PC-9 (cell line): Measurements from ENCODE around the gene PHF21A. TPM values are rescaled to one million over a fixed set of nuclear protein-coding genes. Genes with fewer than 3 reads are reported as not detected.

Experiments used
- BruUV-seq: library from RNA; stranded (reverse); fragments of 400-500 nt; replicated peaks from 2 replicates; lab custom pipeline; 2021; lab: Mats Ljungman, UMichigan
- CTCF ChIA-PET: fragments of 300-600 bp; sonication (Branson Sonifier 250); formaldehyde crosslinking; loops from one replicate; lab custom pipeline; 2022; ENCODE audit warnings: antibody characterized with exemption; lab: Charles Lee
- POLR2A ChIA-PET: fragments of 300-600 bp; sonication (Branson Sonifier 250); formaldehyde crosslinking; loops from one replicate; lab custom pipeline; 2022; ENCODE audit warnings: antibody characterized with exemption; ENCODE audit not compliant: unreplicated experiment; lab: Charles Lee
- DNase-seq, 2 experiments: peaks; one replicate each; pipeline versions ENCODE4 v3.0.0 to v3.0.0-alpha.2; 2015 to 2022; ENCODE audit warnings: mixed read lengths in 1 of 2
- H2AFZ ChIP-seq: fragments of 200-600 bp; sonication (generic); 2 replicates; pipeline ENCODE4 v1.8.1; 2017; ENCODE audit warnings: antibody characterized with exemption
- H3F3A ChIP-seq: fragments of 200-600 bp; sonication (generic); 2 replicates; pipeline ENCODE4 v1.8.1; 2017; ENCODE audit warnings: antibody characterized with exemption, mild to moderate bottlenecking, low read depth; ENCODE audit not compliant: insufficient read depth
- H3K27ac ChIP-seq: fragments of 200-600 bp; sonication (generic); 2 replicates; pipeline ENCODE4 v1.6.1; 2016; ENCODE audit warnings: mixed run types
- H3K27me3 ChIP-seq: fragments of 200-600 bp; sonication (generic); 2 replicates; pipeline ENCODE4 v1.6.1; 2016; ENCODE audit warnings: low read depth, mixed run types; ENCODE audit not compliant: insufficient read depth
- H3K36me3 ChIP-seq: fragments of 200-600 bp; sonication (generic); 2 replicates; pipeline ENCODE4 v1.6.1; 2016; ENCODE audit warnings: low read depth, mixed run types
- H3K4me1 ChIP-seq: fragments of 200-600 bp; sonication (generic); replicated peaks from 2 replicates; pipeline ENCODE4 v1.6.1; 2016; ENCODE audit warnings: mixed run types; ENCODE audit not compliant: insufficient read depth
- H3K4me2 ChIP-seq: fragments of 200-600 bp; sonication (generic); 2 replicates; pipeline ENCODE4 v1.6.1; 2017; ENCODE audit warnings: mixed run types
- H3K4me3 ChIP-seq: fragments of 200-600 bp; sonication (generic); 2 replicates; pipeline ENCODE4 v1.6.1; 2016; ENCODE audit warnings: mixed run types
- H3K79me2 ChIP-seq: fragments of 200-600 bp; sonication (generic); 2 replicates; pipeline ENCODE4 v1.6.1; 2017; ENCODE audit warnings: low read depth, mixed run types
- H3K9me2 ChIP-seq: fragments of 200-600 bp; sonication (generic); 2 replicates; pipeline ENCODE4 v1.8.1; 2017; ENCODE audit warnings: mild to moderate bottlenecking; ENCODE audit not compliant: insufficient read depth
- H3K9me3 ChIP-seq: fragments of 200-600 bp; sonication (generic); 2 replicates; pipeline ENCODE4 v1.8.1; 2016; ENCODE audit warnings: low read depth; ENCODE audit not compliant: insufficient read depth
- H4K20me1 ChIP-seq: fragments of 200-600 bp; sonication (generic); 2 replicates; pipeline ENCODE4 v1.8.1; 2017; ENCODE audit not compliant: insufficient read depth
- EZH2 ChIP-seq: fragments of 200-600 bp; sonication (generic); IDR thresholded peaks from 2 replicates; pipeline ENCODE4 v1.8.0; 2017; ENCODE audit warnings: antibody characterized with exemption, low read depth
- intact Hi-C: fragments of 100-400 bp; cut with micrococcal nuclease; formaldehyde crosslinking; loops from one replicate; pipeline ENCODE4 v1.10.0; 2022; ENCODE audit not compliant: unreplicated experiment
- total RNA-seq: library from RNA; stranded (reverse); gene quantifications from 2 replicates; pipeline ENCODE4 v1.2.3, GENCODE V29; 2021
- TF ChIP-seq, protein P1 (sequence below): fragments of 200-600 bp; sonication (generic); conservative IDR thresholded peaks from 2 replicates; pipeline ENCODE4 v1.6.1; 2017; ENCODE audit warnings: mixed run types, antibody characterized with exemption, mild to moderate bottlenecking, moderate library complexity

Gene PHF21A
- total RNA-seq, 1 experiment from 2014 or later: 54.3 TPM

- H3F3A ChIP-seq: no peaks in the 10 kb centered on the region
- TF ChIP-seq EZH2: no peak
- TF ChIP-seq, protein P1, sequence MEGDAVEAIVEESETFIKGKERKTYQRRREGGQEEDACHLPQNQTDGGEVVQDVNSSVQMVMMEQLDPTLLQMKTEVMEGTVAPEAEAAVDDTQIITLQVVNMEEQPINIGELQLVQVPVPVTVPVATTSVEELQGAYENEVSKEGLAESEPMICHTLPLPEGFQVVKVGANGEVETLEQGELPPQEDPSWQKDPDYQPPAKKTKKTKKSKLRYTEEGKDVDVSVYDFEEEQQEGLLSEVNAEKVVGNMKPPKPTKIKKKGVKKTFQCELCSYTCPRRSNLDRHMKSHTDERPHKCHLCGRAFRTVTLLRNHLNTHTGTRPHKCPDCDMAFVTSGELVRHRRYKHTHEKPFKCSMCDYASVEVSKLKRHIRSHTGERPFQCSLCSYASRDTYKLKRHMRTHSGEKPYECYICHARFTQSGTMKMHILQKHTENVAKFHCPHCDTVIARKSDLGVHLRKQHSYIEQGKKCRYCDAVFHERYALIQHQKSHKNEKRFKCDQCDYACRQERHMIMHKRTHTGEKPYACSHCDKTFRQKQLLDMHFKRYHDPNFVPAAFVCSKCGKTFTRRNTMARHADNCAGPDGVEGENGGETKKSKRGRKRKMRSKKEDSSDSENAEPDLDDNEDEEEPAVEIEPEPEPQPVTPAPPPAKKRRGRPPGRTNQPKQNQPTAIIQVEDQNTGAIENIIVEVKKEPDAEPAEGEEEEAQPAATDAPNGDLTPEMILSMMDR: no peak
- H3K9me2 ChIP-seq: no peaks in the 10 kb centered on the region
- H3K4me1 ChIP-seq: no peaks in the 10 kb centered on the region
- POLR2A ChIA-PET: no interaction called here
- BruUV-seq: no TSS peak
- no peak for DNase-seq
- no peaks in the 10 kb centered on the region for H3K36me3 ChIP-seq
- CTCF ChIA-PET: no interaction called here
- H3K9me3 ChIP-seq: no peaks in the 10 kb centered on the region
- intact Hi-C loops: no loop called here
- H3K4me3 ChIP-seq: no peak overlapping the region
- peaks cover 14% of the 10 kb centered on the region for H3K27me3 ChIP-seq
- H3K79me2 ChIP-seq: no peaks in the 10 kb centered on the region
- H4K20me1 ChIP-seq: peaks cover 4% of the 10 kb centered on the region; the same call in 1 of the 2 replicates
- H3K4me2 ChIP-seq: no peak overlapping the region
- no peak overlapping the region for H2AFZ ChIP-seq
- H3K27ac ChIP-seq: no peak overlapping the region
These were observed 230.2 kb downstream of the PHF21A start for GRCh38 chr11:45890886-45891550.

DNA sequence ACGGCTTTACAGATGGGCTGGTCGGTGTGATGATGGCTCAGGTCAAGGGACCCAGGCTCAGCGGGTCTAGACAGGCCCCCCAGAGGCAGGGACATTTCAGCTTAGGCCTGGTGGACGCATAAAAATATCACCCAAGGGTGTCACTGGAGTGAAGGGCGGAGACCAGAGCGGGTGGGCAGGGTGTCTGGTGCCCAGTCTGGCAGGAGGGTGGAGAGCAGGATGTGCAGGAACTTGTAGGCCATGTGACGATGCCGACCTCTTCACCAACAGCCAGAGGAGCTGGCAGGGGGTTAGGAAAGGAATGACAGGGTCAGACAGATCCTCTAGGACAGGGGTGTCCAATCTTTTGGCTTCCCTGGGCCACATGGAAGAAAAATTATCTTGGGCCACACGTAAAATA is 231.3 kb downstream of the PHF21A start:
- CTCF ChIA-PET: no interaction called here
- no peaks in the 10 kb centered on the region for H3K36me3 ChIP-seq
- H2AFZ ChIP-seq: no peak overlapping the region
- peaks cover 14% of the 10 kb centered on the region for H3K27me3 ChIP-seq
- H3K4me1 ChIP-seq: no peaks in the 10 kb centered on the region
- H4K20me1 ChIP-seq: peaks cover 7% of the 10 kb centered on the region; the same call in 1 of the 2 replicates
- intact Hi-C loops: no loop called here
- no peaks in the 10 kb centered on the region for H3F3A ChIP-seq
- no peaks in the 10 kb centered on the region for H3K9me2 ChIP-seq
- no peak overlapping the region for H3K27ac ChIP-seq
- no peak for DNase-seq
- no peak for TF ChIP-seq EZH2
- TF ChIP-seq, protein P1: no peak
- no peaks in the 10 kb centered on the region for H3K9me3 ChIP-seq
- H3K4me2 ChIP-seq: no peak overlapping the region
- POLR2A ChIA-PET: no interaction called here
- no TSS peak for BruUV-seq
- H3K4me3 ChIP-seq: no peak overlapping the region
- H3K79me2 ChIP-seq: no peaks in the 10 kb centered on the region

- DNase-seq: no peak
- no peak overlapping the region for H3K4me2 ChIP-seq
- no peaks in the 10 kb centered on the region for H3F3A ChIP-seq
- ChIA-PET CTCF (no interaction called here), POLR2A (no interaction called here)
- no TSS peak for BruUV-seq
- no peaks in the 10 kb centered on the region for H3K79me2 ChIP-seq
- H3K36me3 ChIP-seq: no peaks in the 10 kb centered on the region
- TF ChIP-seq, protein P1: no peak
- no peak for TF ChIP-seq EZH2
- H4K20me1 ChIP-seq: peaks cover 11% of the 10 kb centered on the region; the same call in 1 of the 2 replicates
- no peaks in the 10 kb centered on the region for H3K9me3 ChIP-seq
- peaks cover 14% of the 10 kb centered on the region for H3K27me3 ChIP-seq
- H3K27ac ChIP-seq: no peak overlapping the region
- no peak overlapping the region for H2AFZ ChIP-seq
- H3K9me2 ChIP-seq: no peaks in the 10 kb centered on the region
- no peak overlapping the region for H3K4me3 ChIP-seq
- intact Hi-C loops: no loop called here
- H3K4me1 ChIP-seq: no peaks in the 10 kb centered on the region
These were observed 231.7 kb downstream of the PHF21A start for GRCh38 chr11:45889555-45889954.
